NCI-H128 (cell line): ENCODE results near the gene LRIT3.
A peak's percentile ranks its signal among the peaks of the same experiment; 100 is the strongest.

Experiments used
- DNase-seq: peaks from one replicate; lab custom pipeline; 2025; ENCODE audit not compliant: unreplicated experiment; lab: John Stamatoyannopoulos, UW

LRIT3 gene, protein sequence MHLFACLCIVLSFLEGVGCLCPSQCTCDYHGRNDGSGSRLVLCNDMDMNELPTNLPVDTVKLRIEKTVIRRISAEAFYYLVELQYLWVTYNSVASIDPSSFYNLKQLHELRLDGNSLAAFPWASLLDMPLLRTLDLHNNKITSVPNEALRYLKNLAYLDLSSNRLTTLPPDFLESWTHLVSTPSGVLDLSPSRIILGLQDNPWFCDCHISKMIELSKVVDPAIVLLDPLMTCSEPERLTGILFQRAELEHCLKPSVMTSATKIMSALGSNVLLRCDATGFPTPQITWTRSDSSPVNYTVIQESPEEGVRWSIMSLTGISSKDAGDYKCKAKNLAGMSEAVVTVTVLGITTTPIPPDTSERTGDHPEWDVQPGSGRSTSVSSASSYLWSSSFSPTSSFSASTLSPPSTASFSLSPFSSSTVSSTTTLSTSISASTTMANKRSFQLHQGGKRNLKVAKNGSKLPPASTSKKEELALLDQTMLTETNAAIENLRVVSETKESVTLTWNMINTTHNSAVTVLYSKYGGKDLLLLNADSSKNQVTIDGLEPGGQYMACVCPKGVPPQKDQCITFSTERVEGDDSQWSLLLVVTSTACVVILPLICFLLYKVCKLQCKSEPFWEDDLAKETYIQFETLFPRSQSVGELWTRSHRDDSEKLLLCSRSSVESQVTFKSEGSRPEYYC

DNA sequence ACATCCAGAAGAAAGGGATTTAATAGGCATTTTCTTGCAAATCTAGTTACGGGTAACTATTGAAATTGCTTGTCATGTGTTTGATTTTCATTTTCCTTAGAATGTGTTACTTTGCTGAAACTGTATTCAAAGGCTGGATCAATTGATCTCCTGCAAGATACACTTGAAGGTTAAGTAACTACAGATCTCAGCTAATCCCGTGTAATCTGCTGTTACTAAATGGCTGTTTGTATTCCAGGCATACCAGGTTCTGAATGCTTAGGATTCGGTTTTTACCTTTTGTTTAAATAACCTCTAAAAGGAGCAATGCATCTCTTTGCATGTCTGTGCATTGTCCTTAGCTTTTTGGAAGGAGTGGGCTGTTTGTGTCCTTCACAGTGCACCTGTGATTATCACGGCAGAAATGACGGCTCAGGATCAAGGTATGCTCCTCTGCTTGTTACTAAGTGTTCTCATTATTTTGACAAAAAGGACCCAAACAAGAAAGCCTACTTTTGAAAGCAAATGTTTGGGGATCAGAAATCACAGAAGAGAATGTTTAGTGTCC is at the start of gene LRIT3:
LRIT3 (plus strand) TSS at position 212 of the 547 bp plus-strand sequence; CDS start at position 307, 95 bp downstream.
- DNase-seq, result no peak

DNA sequence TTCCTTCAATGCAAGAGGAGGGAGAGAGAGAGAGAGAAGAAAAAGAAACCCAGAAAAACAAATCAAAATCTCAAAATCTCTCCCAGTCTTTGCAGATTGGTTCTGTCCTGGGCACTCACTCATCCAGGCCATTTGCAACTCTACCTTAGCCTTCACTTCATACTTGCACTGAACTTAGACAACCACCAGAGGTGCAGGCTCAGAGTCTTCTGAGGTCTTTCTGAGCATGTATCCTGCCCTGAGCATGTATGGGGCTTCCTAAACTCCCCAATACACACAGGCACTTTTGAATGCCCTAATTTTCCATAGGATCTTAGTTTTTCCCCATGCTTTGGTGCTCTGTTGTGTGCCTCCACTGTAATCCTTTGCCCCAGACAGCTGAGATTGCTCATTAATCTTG is 49.0 kb upstream of the LRIT3 start:
- no peak for DNase-seq

DNA sequence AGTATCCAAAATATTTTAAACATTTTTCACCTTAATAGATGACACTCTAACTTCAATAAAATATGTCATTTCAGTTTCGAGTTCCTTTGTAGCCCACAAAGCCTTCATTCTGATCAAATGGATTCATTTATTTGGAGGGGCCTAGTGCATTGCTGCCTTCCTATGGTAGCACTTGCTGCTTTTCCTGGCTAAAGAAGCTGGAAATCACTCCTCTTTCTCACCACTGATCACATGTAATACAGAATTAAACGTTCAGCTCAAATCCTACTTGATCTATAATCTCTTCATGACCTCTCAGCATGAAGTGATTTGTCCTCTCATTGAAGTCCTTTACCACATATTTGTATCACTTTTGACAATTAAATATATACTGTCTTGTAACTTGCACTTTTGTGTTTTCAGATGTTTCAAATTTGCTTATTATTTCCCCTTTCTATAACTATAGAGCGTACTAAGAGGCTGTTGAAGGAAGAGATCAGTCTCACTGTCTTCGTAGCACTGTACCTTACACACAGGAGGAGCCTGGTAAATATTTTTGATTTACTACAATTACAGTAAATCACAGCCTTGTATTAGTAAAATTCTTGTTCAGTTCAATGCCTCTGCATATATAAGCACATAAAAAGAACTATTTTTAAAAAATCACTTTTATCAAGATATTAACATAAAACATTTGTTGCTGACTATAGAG is 46.7 kb upstream of the LRIT3 start:
- no peak for DNase-seq

DNA sequence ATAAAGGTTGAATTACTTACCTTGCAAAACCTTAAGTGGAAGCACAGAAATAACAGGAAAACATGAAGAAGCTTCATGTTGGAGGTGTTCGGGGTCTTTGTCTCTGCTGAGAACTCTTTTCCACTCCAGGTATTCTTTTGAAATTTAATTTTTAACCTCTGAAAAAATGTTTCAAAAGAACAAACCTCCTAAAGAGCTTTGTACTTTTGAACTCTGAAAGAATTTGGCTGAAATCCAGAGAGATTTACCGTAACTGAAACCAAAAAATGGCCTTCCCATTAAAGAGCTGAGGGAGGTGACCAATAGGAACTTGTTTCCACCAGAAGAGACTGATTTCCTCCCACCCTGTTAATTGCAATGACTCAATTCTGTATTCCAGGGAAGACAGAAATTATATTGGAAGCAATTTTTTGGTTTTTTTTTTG is 46.0 kb upstream of the LRIT3 start, which contains the start of gene CFI:
CFI (minus strand) TSS at position 105 of the 425 bp plus-strand sequence; CDS start at position 77, 28 bp downstream.
- no peak for DNase-seq

DNA sequence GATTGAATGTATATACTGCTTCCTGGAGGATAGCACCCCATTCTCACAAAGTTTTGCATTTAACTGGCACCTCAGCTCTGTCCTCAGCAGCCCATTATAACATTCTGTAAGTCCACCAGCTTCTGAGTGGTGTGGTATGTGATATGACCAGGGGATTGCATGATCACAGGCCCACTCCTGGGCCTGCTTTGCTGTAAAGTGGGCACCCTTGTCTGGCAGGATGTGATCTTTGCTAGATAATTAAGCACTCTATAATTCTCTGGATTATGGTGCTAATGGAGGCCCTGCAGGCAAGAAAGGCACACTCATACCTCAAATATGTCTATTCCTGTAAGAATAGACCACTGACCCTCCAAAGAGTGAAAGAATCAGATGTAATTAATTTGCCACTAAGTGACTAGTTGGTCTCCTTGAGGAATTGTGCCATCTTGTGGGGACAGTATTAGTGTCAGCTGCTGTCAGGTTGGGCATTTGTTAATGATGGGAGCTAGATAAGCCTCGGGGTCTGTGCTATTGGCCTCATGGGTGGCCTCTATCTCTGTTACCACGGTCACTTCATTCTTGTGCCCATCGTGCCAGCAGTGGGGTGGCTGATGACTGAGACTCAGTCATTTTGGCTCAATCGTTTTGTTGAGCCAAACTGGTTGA is 43.9 kb upstream of the LRIT3 start:
- no peak for DNase-seq

DNA sequence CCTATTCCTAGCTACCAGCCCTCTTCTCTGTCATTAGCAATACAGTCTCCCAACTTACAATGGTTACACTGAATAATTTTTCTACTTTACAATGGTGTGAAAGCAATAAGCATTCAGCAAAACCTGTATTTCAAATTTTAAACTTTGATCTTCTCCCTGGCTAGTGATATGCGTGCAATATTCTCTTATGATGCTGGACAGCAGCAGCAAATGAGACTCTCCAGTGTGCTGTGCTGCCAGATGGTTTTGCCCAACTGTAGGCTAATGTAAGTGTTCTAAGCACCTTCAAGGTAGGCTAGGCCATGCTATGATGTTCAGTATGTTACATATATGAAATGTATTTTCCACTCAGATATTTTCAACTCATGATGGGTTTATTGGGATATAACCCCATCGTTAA is 38.3 kb upstream of the LRIT3 start:
- no peak for DNase-seq

DNA sequence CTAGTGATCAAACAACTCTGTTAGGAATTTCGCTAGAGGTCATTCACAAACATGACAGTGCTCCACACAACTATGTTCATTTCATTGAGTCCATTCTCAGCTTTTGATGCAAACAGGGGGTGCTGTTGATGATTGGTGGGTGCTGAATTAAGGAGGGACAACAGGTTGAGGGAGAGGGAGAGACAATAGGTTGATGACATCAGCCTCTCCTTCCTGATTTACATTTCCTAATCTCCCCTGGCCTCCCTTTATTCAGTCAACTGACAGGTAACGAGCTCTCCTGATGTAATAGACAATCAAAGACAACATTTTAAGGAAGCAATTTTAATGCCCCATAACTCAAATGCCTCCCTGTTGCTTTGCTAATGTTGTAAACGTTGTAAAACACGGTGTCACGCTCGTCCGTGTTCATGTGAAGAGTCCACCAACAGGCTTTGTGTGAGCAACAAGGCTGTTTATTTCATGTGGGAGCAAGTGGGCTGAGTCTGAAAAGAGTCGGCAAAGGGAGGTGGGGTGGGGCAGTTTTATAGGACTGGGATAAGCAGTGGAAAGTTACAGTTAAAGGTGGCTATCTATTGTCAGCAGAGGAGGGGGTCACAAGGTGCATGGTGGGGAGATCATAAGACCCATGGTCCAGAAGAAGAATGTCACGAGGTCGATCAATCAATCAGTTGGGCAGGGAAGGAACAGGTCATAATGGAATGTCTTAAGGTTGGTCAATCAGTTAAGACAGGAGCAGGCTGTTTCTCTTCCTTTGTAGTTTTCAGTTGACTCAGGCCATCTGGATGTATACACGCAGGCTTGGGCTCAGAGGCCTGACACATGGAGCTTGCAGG is 37.1 kb upstream of the LRIT3 start:
- no peak for DNase-seq

DNA sequence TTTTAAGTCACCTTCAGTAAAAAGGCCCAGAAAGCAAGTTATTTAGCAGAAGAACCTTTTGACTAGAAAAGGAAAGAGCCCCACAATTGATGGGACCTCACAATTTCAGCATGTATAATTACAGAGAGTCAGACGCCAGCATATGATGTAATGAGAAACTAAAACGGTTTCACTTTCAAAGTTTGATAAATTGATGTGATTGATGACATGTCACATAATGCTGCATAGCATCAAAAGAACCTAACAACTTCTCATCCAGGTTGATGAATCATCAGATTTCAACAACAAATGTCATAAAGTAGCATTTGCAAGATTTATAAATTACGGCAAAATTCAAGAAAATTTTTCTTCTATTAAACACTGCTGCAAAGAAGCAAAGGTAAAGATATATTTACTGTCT is 36.2 kb upstream of the LRIT3 start:
- no peak for DNase-seq

DNA sequence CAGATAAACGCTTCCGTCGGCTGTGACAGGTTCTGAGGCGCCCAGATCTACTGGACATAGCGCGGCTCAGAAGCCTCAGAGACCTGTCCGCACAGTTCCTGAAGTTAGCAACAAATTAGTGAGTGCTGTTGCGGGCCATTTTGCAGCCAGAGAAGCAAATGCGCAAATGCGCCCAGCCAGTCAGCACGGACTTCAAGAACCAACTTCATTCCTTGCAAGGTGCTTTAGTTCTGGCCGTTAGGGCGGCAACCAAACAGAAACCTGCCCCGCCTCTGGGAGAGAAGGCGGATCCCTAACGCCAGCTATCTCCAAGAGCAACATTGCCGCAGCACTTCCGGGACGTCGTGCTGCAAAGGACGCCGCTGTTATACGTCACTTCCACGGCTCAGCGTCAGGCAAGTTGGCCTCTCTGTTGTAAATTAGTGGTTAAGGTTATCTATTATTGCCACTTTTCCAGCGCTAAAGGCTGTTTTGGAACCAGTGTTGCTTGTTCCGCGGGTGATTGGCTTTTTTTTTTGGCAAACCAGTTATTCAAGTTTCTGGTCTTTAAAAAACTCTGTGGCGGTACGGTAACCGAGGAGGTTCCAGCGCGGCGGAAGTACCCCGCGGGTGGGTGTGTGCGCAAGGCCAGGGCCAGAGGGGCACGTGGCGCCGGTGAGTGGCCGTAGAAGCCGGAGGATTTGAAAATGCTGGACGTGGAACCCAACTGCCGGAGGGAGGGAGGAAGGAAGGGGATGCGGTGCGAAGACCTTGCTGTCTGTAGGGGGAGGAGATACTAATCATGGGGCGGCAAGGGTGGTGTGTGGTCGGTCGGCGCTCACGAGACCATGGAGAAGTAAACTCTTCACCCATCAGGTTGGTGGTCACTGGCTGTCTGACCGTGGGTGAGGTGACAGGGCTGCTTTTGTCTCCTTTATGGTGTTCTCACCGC is 32.5 kb upstream of the LRIT3 start, which contains the start of gene GAR1:
GAR1 (plus strand) TSS at position 612 of the 931 bp plus-strand sequence. CDS start 403 bp downstream, outside the sequence.
- peak; percentile 51 for DNase-seq

DNA sequence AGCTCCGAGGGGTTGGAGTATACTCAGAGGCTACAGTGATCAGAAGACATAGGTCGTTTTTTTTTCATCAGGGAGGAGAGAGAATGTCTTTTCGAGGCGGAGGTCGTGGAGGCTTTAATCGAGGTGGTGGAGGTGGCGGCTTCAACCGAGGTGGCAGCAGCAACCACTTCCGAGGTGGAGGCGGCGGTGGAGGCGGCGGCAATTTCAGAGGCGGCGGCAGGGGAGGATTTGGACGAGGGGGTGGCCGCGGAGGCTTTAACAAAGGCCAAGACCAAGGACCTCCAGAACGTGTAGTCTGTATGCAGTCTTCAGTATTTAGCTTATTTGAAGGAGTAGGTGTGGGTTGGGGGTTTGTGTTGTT is 31.8 kb upstream of the LRIT3 start:
- no peak for DNase-seq

DNA sequence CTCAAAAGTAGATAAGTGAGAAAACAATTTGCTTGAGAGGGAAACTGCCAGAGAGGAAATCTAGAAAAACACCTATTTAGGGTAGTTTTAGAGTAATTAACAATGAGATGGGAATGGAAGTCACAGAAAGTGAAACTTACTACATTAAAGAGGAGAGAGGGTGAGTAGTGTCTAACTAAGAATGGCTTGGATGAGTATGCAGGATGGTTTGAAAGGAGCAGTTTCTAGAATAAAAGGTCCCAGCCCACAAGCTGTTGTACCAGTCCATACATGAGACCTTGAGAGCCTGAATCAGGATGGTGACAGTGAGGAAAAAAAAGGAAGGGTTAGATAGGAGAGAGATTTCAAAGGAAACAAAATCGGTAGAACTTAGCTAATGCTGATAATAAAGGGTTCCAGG is 31.0 kb upstream of the LRIT3 start:
- no peak for DNase-seq

DNA sequence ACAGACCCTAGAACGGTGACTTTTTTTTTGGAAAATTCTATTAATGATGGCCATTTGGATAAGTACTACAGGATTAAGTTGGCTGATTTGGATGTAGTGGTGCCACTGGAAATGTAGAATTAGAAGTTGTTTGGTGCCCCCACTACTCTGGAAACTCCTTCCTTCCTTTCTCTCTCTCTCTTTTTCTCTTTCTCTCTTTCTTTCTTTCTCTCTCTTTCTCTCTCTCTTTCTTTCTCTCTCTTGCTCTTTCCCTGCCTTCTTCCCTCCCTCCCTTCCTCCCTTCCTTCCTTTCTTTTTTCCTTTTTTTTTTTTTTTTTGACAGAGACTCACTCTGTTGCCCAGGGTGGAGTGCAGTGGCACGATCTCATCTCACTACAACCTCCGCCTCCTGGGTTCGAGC is 29.6 kb upstream of the LRIT3 start:
- no peak for DNase-seq

DNA sequence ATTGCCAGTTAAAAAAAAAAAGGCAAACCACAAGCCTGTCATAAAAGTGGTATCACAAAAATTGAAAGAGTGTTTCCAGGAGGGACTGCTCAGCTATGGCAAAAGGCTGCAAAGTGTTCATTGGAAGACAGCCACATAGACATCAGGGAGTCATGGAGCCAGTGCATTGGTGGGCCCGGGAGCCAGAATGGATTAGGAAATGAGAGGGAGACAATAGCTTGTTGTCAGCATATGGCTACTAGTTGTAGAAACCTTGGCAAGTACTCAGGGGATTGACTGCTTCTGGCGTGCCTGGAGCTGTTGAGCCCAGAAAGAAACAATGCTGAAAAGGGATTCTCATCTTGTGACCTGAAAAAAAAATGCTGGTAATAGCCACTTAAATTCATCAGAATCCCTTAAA is 27.3 kb upstream of the LRIT3 start:
- DNase-seq, result no peak

DNA sequence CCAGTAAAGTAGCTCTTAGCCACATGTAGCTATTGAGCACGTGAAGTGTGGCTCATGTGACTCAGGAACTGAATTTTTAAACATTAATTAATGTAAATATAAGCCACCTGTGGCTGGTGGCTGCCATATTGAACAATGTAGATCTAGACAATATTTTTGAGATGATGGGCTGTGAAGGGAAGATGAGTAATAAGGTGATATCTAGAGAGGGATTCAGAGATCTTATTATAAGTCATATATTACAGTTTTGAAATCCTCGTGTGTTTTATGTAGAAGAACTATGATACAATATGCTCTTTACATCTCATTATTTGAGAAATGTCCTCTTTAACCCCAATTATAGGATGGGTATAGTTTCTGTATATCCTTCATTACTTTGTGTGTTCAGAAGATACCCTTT is 26.7 kb upstream of the LRIT3 start:
- DNase-seq, result no peak

DNA sequence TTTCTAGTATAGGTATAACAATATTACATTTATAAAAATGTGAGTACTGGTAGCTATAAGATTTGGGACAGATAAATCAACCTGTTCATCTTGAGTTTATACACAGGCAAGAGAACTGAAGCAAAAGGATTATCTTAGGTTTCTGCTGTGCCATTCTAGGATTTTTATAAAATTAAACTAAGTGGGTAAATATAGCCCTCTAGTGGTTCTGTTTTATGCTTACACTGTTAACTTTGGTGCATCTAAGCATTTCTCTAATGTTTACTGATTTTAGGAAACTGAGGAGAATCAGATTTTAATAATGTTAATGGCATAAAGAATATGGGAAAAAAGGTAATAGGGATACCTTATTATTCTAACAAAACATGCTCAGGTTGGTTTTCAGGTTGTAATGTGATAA is 21.2 kb upstream of the LRIT3 start:
- DNase-seq, result no peak

DNA sequence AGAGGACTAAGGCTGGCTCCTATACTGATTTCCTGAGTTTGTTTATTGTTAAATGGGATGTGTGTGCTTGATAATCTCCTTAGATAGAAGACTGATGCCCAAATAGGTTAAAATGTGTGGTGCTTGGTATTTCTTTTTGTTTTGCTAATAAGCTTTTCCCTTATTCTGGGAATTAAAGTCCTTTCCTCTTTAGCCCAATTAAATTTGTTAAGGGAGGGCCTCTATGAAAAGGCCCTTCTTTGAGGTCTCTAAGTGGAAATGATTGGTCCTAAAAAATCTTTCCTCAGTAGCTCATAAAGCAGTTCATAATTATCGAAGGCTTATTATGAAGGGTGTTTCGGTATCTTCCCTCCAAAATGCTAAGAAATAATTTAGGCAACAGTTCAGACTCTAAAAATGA is 20.2 kb upstream of the LRIT3 start, which contains the start of gene RRH:
RRH (plus strand) TSS at position 301 of the 400 bp plus-strand sequence; CDS start at position 357, 56 bp downstream.
- DNase-seq, result no peak

DNA sequence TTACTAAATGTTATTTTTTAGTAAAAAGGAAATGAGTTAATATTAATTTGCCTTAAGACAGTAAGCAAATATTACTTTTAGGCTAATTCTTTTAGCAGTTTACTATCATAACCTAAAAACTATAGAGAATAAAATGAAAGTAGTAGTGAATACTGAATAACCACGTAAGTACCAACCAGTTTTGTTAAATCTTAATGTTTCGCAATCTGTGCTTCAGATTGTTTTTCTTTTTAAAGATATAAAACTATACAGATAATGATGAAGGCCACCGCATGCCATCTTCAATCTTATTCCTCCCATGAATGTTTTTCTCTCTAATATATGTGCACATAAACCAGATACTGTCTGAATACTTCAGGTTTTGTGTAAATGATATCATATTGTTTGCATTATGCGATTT is 14.2 kb upstream of the LRIT3 start:
- DNase-seq, result no peak

DNA sequence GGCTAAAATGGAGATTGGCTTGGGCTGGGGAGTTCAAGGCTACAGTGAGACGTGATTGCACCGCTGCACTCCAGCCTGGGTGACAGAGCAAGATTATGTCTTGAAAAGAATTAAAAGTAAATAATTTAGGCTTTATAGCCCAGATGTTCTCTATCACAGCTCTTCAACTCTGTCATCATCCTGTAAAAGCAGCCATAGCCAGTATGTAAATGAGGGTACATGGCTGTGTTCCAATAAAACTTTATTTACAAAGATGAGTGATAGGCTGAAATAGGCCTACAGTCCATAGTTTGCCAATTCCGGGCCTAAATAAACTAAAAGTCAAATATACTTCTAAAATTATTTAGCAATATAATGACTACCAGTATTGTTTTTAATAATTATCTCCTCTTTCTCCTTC is 10.9 kb upstream of the LRIT3 start:
- no peak for DNase-seq
